ENCODE results near the gene LRP1B.

LRP1B gene

GRCh38 chr2:140307532-140307931 lies 1823.3 kb downstream of the LRP1B start:
- TF ChIP-seq EZH2 (IDR thresholded peaks at IDR 0.05; ENCODE audit: borderline replicate concordance, low read length) = no peak
- TF ChIP-seq CTCF (IDR thresholded peaks at IDR 0.05; ENCODE audit: low read length) = no peak
- Histone ChIP-seq H3K27ac (ENCODE audit: low read depth, low read length, poor library complexity, severe bottlenecking) (no peak overlapping the region), H3K36me3 (ENCODE audit: insufficient read depth, low read length) (no peaks in the 10 kb centered on the region), H3K9me2 (ENCODE audit: low read depth, low read length) (no peaks in the 10 kb centered on the region), H3K4me3 (ENCODE audit: low read depth, low read length, poor library complexity, severe bottlenecking) (no peak overlapping the region), H4K20me1 (ENCODE audit: insufficient read depth, low read length) (no peaks in the 10 kb centered on the region), H3F3A (ENCODE audit: insufficient read depth, low read length) (no peaks in the 10 kb centered on the region), H3K9ac (ENCODE audit: low read length) (no peak overlapping the region), H3K4me1 (ENCODE audit: insufficient read depth, low read length, severe bottlenecking) (no peaks in the 10 kb centered on the region), H3K9me3 (ENCODE audit: low read length) (no peaks in the 10 kb centered on the region), H3K27me3 (ENCODE audit: insufficient read depth, low read length) (no peaks in the 10 kb centered on the region), H2AFZ (ENCODE audit: low read length) (no peak overlapping the region), H3K79me2 (ENCODE audit: insufficient read depth, low read length) (no peaks in the 10 kb centered on the region), H3K4me2 (ENCODE audit: low read length) (no peak overlapping the region)

DNA sequence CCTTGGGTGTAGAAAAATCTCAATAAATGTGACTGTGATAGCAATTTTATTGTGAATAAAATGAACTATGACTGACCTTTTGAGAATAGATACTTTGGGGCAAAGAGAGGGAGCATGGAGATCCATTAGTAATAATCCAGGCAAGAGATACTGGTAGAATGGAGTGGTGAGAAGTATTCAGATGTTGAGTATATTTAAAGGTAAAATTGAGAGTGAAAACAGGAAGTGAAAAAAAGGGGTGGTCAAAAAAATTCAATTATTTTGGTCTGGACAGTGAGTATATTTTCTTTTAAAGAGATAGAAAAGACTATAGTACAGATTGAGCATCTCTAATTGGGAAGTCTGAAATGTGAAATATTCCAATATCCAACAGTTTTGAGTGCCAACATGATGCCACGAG lies 1835.0 kb downstream of the LRP1B start:
- no peak for TF ChIP-seq EZH2 (IDR thresholded peaks at IDR 0.05; ENCODE audit: borderline replicate concordance, low read length)
- no peak for TF ChIP-seq CTCF (IDR thresholded peaks at IDR 0.05; ENCODE audit: low read length)
- no peaks in the 10 kb centered on the region for H3K36me3 ChIP-seq (ENCODE audit: insufficient read depth, low read length)
- no peaks in the 10 kb centered on the region for H3K4me1 ChIP-seq (ENCODE audit: insufficient read depth, low read length, severe bottlenecking)
- no peaks in the 10 kb centered on the region for H4K20me1 ChIP-seq (ENCODE audit: insufficient read depth, low read length)
- H3K79me2 ChIP-seq (ENCODE audit: insufficient read depth, low read length) = no peaks in the 10 kb centered on the region
- no peaks in the 10 kb centered on the region for H3K9me2 ChIP-seq (ENCODE audit: low read depth, low read length)
- no peak overlapping the region for H3K27ac ChIP-seq (ENCODE audit: low read depth, low read length, poor library complexity, severe bottlenecking)
- no peak overlapping the region for H3K9ac ChIP-seq (ENCODE audit: low read length)
- H3K27me3 ChIP-seq (ENCODE audit: insufficient read depth, low read length) = no peaks in the 10 kb centered on the region
- H3F3A ChIP-seq (ENCODE audit: insufficient read depth, low read length) = no peaks in the 10 kb centered on the region
- H3K4me3 ChIP-seq (ENCODE audit: low read depth, low read length, poor library complexity, severe bottlenecking) = no peak overlapping the region
- H3K9me3 ChIP-seq (ENCODE audit: low read length) = no peaks in the 10 kb centered on the region
- H3K4me2 ChIP-seq (ENCODE audit: low read length) = no peak overlapping the region
- H2AFZ ChIP-seq (ENCODE audit: low read length) = no peak overlapping the region

- H3K36me3 ChIP-seq (ENCODE audit: insufficient read depth, low read length) = no peaks in the 10 kb centered on the region
- no peaks in the 10 kb centered on the region for H3K9me2 ChIP-seq (ENCODE audit: low read depth, low read length)
- no peaks in the 10 kb centered on the region for H4K20me1 ChIP-seq (ENCODE audit: insufficient read depth, low read length)
- H3K27me3 ChIP-seq (ENCODE audit: insufficient read depth, low read length) = no peaks in the 10 kb centered on the region
- H3K4me2 ChIP-seq (ENCODE audit: low read length) = no peak overlapping the region
- H2AFZ ChIP-seq (ENCODE audit: low read length) = no peak overlapping the region
- no peak overlapping the region for H3K9ac ChIP-seq (ENCODE audit: low read length)
- no peaks in the 10 kb centered on the region for H3K4me1 ChIP-seq (ENCODE audit: insufficient read depth, low read length, severe bottlenecking)
- TF ChIP-seq CTCF (IDR thresholded peaks at IDR 0.05; ENCODE audit: low read length) = no peak
- TF ChIP-seq EZH2 (IDR thresholded peaks at IDR 0.05; ENCODE audit: borderline replicate concordance, low read length) = no peak
- H3K9me3 ChIP-seq (ENCODE audit: low read length) = no peaks in the 10 kb centered on the region
- no peak overlapping the region for H3K27ac ChIP-seq (ENCODE audit: low read depth, low read length, poor library complexity, severe bottlenecking)
- H3K79me2 ChIP-seq (ENCODE audit: insufficient read depth, low read length) = no peaks in the 10 kb centered on the region
- no peak overlapping the region for H3K4me3 ChIP-seq (ENCODE audit: low read depth, low read length, poor library complexity, severe bottlenecking)
- H3F3A ChIP-seq (ENCODE audit: insufficient read depth, low read length) = no peaks in the 10 kb centered on the region
Observed at GRCh38 chr2:140288726-140289125, 1842.1 kb downstream of the LRP1B start.
